Activated T-cell treated with anti-CD3 and anti-CD28 coated beads, Interleukin-2, amount 50 U/mL, for 72 hours (primary cell): ENCODE measurements around the gene KIF20B. TPM values are rescaled to one million over a fixed set of nuclear protein-coding genes. Genes with fewer than 3 reads are reported as not detected.

Experiments used
- ATAC-seq, 2 donors: fragments of 150-1000 bp; cut with Tn5 transposase; replicated peaks in 1 of 2; 2 replicates each; pipeline ENCODE4 v1.10.0; 2021; ENCODE audit warnings: moderate library complexity in 2 of 2, mild to moderate bottlenecking in 1 of 2
- DNase-seq, 2 donors: peaks; one replicate each; pipeline ENCODE4 v3.0.0; 2021 to 2022; ENCODE audit warnings: mixed read lengths in 1 of 2
- H3K27ac Mint-ChIP-seq: one replicate; pipeline ENCODE4 v1.8.0; 2022; ENCODE audit warnings: mild to moderate bottlenecking, moderate library complexity, mixed read lengths
- H3K27me3 Mint-ChIP-seq: one replicate; pipeline ENCODE4 v1.8.0; 2022; ENCODE audit warnings: low read depth, mixed read lengths
- H3K36me3 Mint-ChIP-seq, 2 donors: one replicate each; pipeline ENCODE4 v1.8.0; 2022; ENCODE audit warnings: mixed read lengths in 2 of 2, mild to moderate bottlenecking in 1 of 2; ENCODE audit not compliant: insufficient read depth in 2 of 2
- H3K4me1 Mint-ChIP-seq: one replicate; pipeline ENCODE4 v1.8.0; 2022; ENCODE audit warnings: low read depth, mixed read lengths
- H3K4me3 Mint-ChIP-seq, 2 donors: one replicate each; pipeline ENCODE4 v1.8.0; 2022; ENCODE audit warnings: mild to moderate bottlenecking in 2 of 2, mixed read lengths in 2 of 2, moderate library complexity in 2 of 2
- H3K9me3 Mint-ChIP-seq, 2 donors: one replicate each; pipeline ENCODE4 v1.8.0; 2022; ENCODE audit warnings: mixed read lengths in 2 of 2
- total RNA-seq, 2 donors: library from RNA; stranded (reverse); gene quantifications; one replicate each; pipeline ENCODE4 v1.2.3, GENCODE V29; 2022

Gene KIF20B
- total RNA-seq: 10 to 100 TPM; 54.0 to 58.4 TPM

DNA sequence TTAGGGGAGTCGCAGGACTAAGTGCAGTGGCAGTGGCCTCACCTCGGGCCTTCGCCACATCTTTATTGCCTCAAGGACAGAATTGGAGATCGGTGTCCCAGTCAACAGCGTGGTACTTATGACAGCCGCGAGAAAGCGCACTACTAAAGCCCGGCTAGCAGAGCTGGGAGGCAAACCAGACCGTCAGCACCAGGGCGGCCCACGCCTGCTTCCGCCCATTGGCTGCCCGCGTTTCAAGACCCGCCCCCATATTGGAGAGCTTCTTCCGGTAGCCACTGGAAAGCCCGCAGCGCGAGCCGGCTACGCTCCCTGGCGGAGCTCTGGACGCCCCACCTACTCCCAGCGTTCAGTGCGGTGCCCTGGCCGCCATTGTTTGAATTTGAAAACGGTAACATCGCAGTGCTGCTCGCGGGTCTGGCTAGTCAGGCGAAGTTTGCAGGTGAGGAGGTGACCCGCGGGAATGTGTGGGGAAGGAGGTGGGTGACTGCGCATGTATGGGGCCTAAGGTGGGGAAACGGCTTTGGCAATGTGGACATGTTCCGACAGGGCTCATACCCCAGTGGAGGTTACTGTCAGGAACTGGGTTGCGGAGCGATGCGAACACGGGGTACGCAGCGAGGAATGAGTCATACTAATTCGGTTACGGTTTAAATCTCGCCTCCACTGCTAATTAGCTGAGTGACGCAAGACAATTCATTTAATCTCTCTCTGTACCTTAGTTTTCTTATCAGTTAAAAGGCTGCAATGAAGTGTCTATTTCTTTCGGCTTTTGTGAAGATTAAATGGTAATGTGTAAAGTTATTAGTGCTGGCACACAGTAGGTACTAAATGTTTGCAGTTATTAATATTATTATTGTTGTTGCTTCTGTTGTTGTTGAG, at the start of gene KIF20B:
Gene KIF20B (plus strand): TSS at position 349 of the 879 bp plus-strand sequence. CDS start 3,705 bp downstream, outside the sequence.
- H3K4me1 Mint-ChIP-seq: peaks cover 53% of the 10 kb centered on the region
- ATAC-seq (peak; percentile 96 to 97), DNase-seq (peak; percentile 95 to 97)
- peaks cover 0 to 19% of the 10 kb centered on the region in 2 donors for H3K36me3 Mint-ChIP-seq
- peak within 1 kb of the TSS; percentile 93 for H3K27ac Mint-ChIP-seq
- H3K9me3 Mint-ChIP-seq: no peaks in the 10 kb centered on the region
- peak within 1 kb of the TSS; percentile 93 for H3K4me3 Mint-ChIP-seq
- H3K27me3 Mint-ChIP-seq: no peaks in the 10 kb centered on the region

GRCh38 chr10:89651916-89652573, 49.3 kb upstream of the KIF20B start:
- Mint-ChIP-seq H3K9me3 (no peaks in the 10 kb centered on the region), H3K27me3 (peaks cover 14% of the 10 kb centered on the region), H3K27ac (no peak overlapping the region), H3K4me3 (no peak overlapping the region), H3K4me1 (no peaks in the 10 kb centered on the region), H3K36me3 (no peaks in the 10 kb centered on the region)
- no peak for DNase-seq
- ATAC-seq: peak in 1 of 2 donors; percentile 30

- ATAC-seq (no peak), DNase-seq (no peak)
- Mint-ChIP-seq H3K27me3 (peaks cover 5% of the 10 kb centered on the region), H3K36me3 (no peaks in the 10 kb centered on the region), H3K27ac (peak overlapping the region; percentile 55), H3K9me3 (no peaks in the 10 kb centered on the region), H3K4me1 (no peaks in the 10 kb centered on the region), H3K4me3 (no peak overlapping the region)
These were observed 48.5 kb upstream of the KIF20B start for GRCh38 chr10:89652806-89653370.

- no peaks in the 10 kb centered on the region for H3K4me1 Mint-ChIP-seq
- H3K4me3 Mint-ChIP-seq: no peak overlapping the region
- no peaks in the 10 kb centered on the region for H3K36me3 Mint-ChIP-seq
- no peak for ATAC-seq
- H3K9me3 Mint-ChIP-seq: no peaks in the 10 kb centered on the region
- no peak for DNase-seq
- H3K27ac Mint-ChIP-seq: peak overlapping the region; percentile 55
- H3K27me3 Mint-ChIP-seq: peaks cover under 1% of the 10 kb centered on the region
These were observed 48.0 kb upstream of the KIF20B start for GRCh38 chr10:89653410-89653869.

DNA sequence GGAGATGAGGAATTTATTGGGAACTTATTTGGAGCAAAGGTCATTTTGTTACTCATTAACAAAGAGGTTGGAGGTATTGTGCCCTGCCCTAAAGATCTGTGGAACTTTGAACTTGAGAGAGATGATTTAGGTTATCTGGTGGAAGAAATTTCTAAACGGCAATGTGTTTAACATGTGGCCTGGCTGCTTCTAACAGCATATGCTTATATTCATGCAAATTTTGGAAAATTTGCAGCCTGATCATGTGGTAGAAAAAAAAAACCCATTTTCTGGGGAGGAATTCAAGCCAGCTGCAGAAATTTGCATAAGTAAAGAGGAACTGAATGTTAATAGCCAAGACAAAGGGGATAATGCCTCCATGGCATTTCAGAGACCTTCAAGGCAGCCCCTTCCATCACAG, 45.7 kb upstream of the KIF20B start:
- Mint-ChIP-seq H3K36me3 (no peaks in the 10 kb centered on the region), H3K9me3 (no peaks in the 10 kb centered on the region), H3K27me3 (peaks cover 6% of the 10 kb centered on the region), H3K27ac (no peak overlapping the region), H3K4me3 (no peak overlapping the region), H3K4me1 (no peaks in the 10 kb centered on the region)
- no peak for DNase-seq
- ATAC-seq: no peak

- Mint-ChIP-seq H3K27me3 (peaks cover 6% of the 10 kb centered on the region), H3K36me3 (no peaks in the 10 kb centered on the region), H3K9me3 (no peaks in the 10 kb centered on the region), H3K4me1 (no peaks in the 10 kb centered on the region), H3K27ac (no peak overlapping the region), H3K4me3 (no peak overlapping the region)
- DNase-seq (no peak), ATAC-seq (no peak)
These were observed 44.1 kb upstream of the KIF20B start for GRCh38 chr10:89657302-89657701.

- Mint-ChIP-seq H3K36me3 (no peaks in the 10 kb centered on the region), H3K27ac (no peak overlapping the region), H3K4me3 (no peak overlapping the region), H3K4me1 (no peaks in the 10 kb centered on the region), H3K27me3 (peaks cover 6% of the 10 kb centered on the region), H3K9me3 (no peaks in the 10 kb centered on the region)
- ATAC-seq: no peak
- no peak for DNase-seq
These were observed 42.0 kb upstream of the KIF20B start for GRCh38 chr10:89659143-89660131.

DNA sequence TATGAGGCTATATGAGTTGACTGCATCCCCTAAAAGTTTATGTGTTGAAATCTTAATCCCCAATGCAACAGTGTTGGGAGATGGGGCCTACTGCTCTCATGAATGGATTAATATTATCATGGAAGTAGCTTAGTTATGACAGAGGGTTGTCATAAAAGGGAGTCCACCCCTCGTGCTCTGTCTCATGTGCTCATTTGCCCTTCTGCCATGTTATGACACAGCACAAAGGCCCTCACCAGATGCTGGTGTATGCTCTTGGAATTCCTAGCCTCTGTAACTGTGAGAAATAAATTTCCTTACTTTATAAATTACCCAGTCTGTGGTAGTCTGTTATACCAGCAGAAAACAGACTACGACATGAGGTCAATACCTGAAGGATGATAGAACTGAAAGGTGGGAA, 38.8 kb upstream of the KIF20B start:
- Mint-ChIP-seq H3K9me3 (no peaks in the 10 kb centered on the region), H3K27me3 (peaks cover 6% of the 10 kb centered on the region), H3K4me3 (no peak overlapping the region), H3K4me1 (no peaks in the 10 kb centered on the region), H3K27ac (no peak overlapping the region), H3K36me3 (no peaks in the 10 kb centered on the region)
- DNase-seq: no peak
- no peak for ATAC-seq

DNA sequence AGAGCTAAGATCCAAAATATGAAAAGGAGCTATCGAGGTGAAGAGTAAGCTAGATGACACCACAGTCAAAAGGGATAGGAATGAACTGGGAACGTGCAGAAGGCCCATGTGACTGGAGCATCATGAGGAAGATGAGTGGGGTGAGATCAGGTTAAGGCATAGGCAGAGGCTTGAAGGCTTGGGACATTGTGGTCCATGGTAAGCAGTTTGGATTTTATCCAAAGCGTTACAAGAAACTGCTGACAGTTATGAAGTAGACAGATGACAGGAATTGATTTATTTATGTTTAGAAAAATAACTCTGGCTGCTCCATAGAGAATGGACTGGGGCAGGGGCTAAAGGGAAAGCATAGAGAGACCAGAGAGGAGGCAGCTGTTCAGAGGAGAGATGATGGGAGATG, 38.2 kb upstream of the KIF20B start:
- Mint-ChIP-seq H3K4me3 (no peak overlapping the region), H3K27me3 (peaks cover 6% of the 10 kb centered on the region), H3K27ac (no peak overlapping the region)

DNA sequence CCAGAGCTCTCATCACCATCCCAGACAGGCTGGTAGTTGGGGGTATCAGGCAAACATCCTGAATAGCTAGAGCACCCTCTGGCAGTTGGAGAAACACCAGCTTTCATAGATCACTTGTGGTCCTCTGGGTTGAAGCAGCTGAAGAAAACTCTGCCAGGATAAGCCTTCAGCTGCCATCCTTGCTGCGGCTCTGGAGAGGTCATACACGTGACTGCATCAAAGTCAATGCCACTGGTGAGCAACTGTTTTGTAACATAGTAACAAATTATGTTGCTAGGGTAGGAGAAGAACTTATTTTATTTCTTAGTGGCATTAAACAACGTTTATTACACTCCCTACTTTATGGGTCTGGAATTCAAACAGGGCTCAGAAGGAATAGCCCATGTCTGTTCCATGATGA, 37.2 kb upstream of the KIF20B start:
- Mint-ChIP-seq H3K36me3 (no peaks in the 10 kb centered on the region), H3K27me3 (peaks cover 6% of the 10 kb centered on the region), H3K4me3 (no peak overlapping the region), H3K9me3 (no peaks in the 10 kb centered on the region), H3K27ac (no peak overlapping the region), H3K4me1 (peaks cover 5% of the 10 kb centered on the region)
- DNase-seq: no peak
- ATAC-seq: no peak

More for the DNA sequence above, 38.2 kb upstream of the KIF20B start:
- no peak for DNase-seq
- no peak for ATAC-seq
- H3K36me3 Mint-ChIP-seq: no peaks in the 10 kb centered on the region
- no peaks in the 10 kb centered on the region for H3K9me3 Mint-ChIP-seq
- no peaks in the 10 kb centered on the region for H3K4me1 Mint-ChIP-seq

GRCh38 chr10:89665302-89665701, 36.1 kb upstream of the KIF20B start:
- peaks cover 5% of the 10 kb centered on the region for H3K4me1 Mint-ChIP-seq
- H3K4me3 Mint-ChIP-seq: no peak overlapping the region
- DNase-seq: no peak
- no peaks in the 10 kb centered on the region for H3K36me3 Mint-ChIP-seq
- H3K27ac Mint-ChIP-seq: no peak overlapping the region
- H3K9me3 Mint-ChIP-seq: no peaks in the 10 kb centered on the region
- peaks cover 6% of the 10 kb centered on the region for H3K27me3 Mint-ChIP-seq
- ATAC-seq: no peak

GRCh38 chr10:89666138-89666537, 35.3 kb upstream of the KIF20B start:
- Mint-ChIP-seq H3K4me1 (peaks cover 5% of the 10 kb centered on the region), H3K27ac (no peak overlapping the region), H3K27me3 (peaks cover 6% of the 10 kb centered on the region), H3K36me3 (no peaks in the 10 kb centered on the region), H3K4me3 (no peak overlapping the region), H3K9me3 (no peaks in the 10 kb centered on the region)
- no peak for DNase-seq
- no peak for ATAC-seq
